Gastroesophageal sphincter (tissue), 4 donors: ENCODE data around the gene DIPK2B. TPM values are rescaled to one million over a fixed set of nuclear protein-coding genes. Genes with fewer than 3 reads are reported as not detected.

Experiments
- ATAC-seq: fragments of 150-250 bp; one replicate; pipeline ENCODE4 v1.9.1; 2016; ENCODE audit warnings: mild to moderate bottlenecking, moderate library complexity
- H3K27ac ChIP-seq, 4 donors: fragments of 200-600 bp; sonication (generic) in 3 of 4; 1 replicate in 3 of 4; 2 replicates in 1 of 4; pipeline ENCODE4 v1.5.1; 2016 to 2019
- H3K27me3 ChIP-seq: fragments of 200-600 bp; sonication (generic); one replicate; pipeline ENCODE4 v1.5.1; 2019
- H3K36me3 ChIP-seq, 2 donors: fragments of 200-600 bp; sonication (generic); one replicate each; pipeline ENCODE4 v1.5.1; 2019; ENCODE audit warnings: control low read depth in 1 of 2
- H3K4me1 ChIP-seq, 3 donors: fragments of 200-600 bp; sonication (generic); 1 replicate in 2 of 3; 2 replicates in 1 of 3; pipeline ENCODE4 v1.5.1; 2016 to 2019; ENCODE audit warnings: control low read depth in 2 of 3
- H3K4me3 ChIP-seq, 2 donors: fragments of 200-600 bp; sonication (generic); one replicate each; pipeline ENCODE4 v1.5.1; 2019; ENCODE audit warnings: mild to moderate bottlenecking in 1 of 2, moderate library complexity in 1 of 2
- H3K9me3 ChIP-seq, 3 donors: fragments of 200-600 bp; sonication (generic); one replicate each; pipeline ENCODE4 v1.5.1; 2017 to 2019; ENCODE audit warnings: control low read depth in 2 of 3
- EP300 ChIP-seq: sonication (generic); formaldehyde crosslinking; IDR thresholded peaks from one replicate; pipeline ENCODE4 v1.6.1; 2017; ENCODE audit warnings: antibody characterized with exemption, mild to moderate bottlenecking
- POLR2A ChIP-seq, 2 donors: fragments of 450-650 bp; IDR thresholded peaks; one replicate each; pipeline ENCODE4 v1.6.1; 2017; ENCODE audit warnings: antibody characterized with exemption in 2 of 2, mild to moderate bottlenecking in 2 of 2, moderate library complexity in 1 of 2
- POLR2AphosphoS5 ChIP-seq: sonication (generic); formaldehyde crosslinking; IDR thresholded peaks from one replicate; pipeline ENCODE4 v1.6.1; 2017; ENCODE audit warnings: antibody characterized with exemption
- WGBS, 2 donors: methylation state at CpG; one replicate each; pipeline ENCODE4 v1.1.5; 2018; ENCODE audit warnings: low coverage in 1 of 2; 5-methylcytosine and 5-hydroxymethylcytosine counted together
- total RNA-seq, 4 donors: library from RNA; depleted of rRNA; stranded (reverse); fragments of >200 nt; gene quantifications; one replicate each; pipeline ENCODE4 v1.1.0, GENCODE V29; 2016
- TF ChIP-seq, protein P1 (sequence below), 4 experiments: fragments of 200-600 bp in 2 of 4; fragments of 450-650 bp in 2 of 4; sonication (generic) in 1 of 4; IDR thresholded peaks; one replicate each; pipeline ENCODE4 v1.5.1; 2017 to 2019; ENCODE audit warnings: antibody characterized with exemption in 4 of 4, mild to moderate bottlenecking in 2 of 4, moderate library complexity in 2 of 4

Gene DIPK2B
- total RNA-seq, 4 donors from 2014 or later, result 11.4 to 31.9 (median 18.6) TPM

GRCh38 chrX:45154462-45154861 is 46.2 kb downstream of the DIPK2B start:
- Histone ChIP-seq H3K9me3 (no peaks in the 10 kb centered on the region), H3K27me3 (no peaks in the 10 kb centered on the region)
- no peak for ATAC-seq

GRCh38 chrX:45154033-45154360 is 46.7 kb downstream of the DIPK2B start:
- Histone ChIP-seq H3K27ac (no peak overlapping the region), H3K4me1 (no peaks in the 10 kb centered on the region), H3K9me3 (no peaks in the 10 kb centered on the region), H3K36me3 (no peaks in the 10 kb centered on the region), H3K4me3 (no peak overlapping the region), H3K27me3 (no peaks in the 10 kb centered on the region)
- no peak for TF ChIP-seq POLR2A (IDR thresholded peaks at IDR 0.05)
- TF ChIP-seq, protein P1, sequence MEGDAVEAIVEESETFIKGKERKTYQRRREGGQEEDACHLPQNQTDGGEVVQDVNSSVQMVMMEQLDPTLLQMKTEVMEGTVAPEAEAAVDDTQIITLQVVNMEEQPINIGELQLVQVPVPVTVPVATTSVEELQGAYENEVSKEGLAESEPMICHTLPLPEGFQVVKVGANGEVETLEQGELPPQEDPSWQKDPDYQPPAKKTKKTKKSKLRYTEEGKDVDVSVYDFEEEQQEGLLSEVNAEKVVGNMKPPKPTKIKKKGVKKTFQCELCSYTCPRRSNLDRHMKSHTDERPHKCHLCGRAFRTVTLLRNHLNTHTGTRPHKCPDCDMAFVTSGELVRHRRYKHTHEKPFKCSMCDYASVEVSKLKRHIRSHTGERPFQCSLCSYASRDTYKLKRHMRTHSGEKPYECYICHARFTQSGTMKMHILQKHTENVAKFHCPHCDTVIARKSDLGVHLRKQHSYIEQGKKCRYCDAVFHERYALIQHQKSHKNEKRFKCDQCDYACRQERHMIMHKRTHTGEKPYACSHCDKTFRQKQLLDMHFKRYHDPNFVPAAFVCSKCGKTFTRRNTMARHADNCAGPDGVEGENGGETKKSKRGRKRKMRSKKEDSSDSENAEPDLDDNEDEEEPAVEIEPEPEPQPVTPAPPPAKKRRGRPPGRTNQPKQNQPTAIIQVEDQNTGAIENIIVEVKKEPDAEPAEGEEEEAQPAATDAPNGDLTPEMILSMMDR (IDR thresholded peaks at IDR 0.05), result no peak
- 89% methylated on average over 4 of the region's 4 CpGs; no CpG with 5 or more reads in 1 of the 2 donors for WGBS, 2 donors
- ATAC-seq, result no peak

More at GRCh38 chrX:45154462-45154861, 46.2 kb downstream of the DIPK2B start:
- no peaks in the 10 kb centered on the region for H3K4me1 ChIP-seq
- no peaks in the 10 kb centered on the region for H3K36me3 ChIP-seq
- no peak for TF ChIP-seq POLR2A (IDR thresholded peaks at IDR 0.05)
- TF ChIP-seq POLR2AphosphoS5, result no peak
- no peak for TF ChIP-seq EP300
- TF ChIP-seq, protein P1 (IDR thresholded peaks at IDR 0.05), result no peak
- no peak overlapping the region for H3K4me3 ChIP-seq
- H3K27ac ChIP-seq, result no peak overlapping the region
